Panc1 (cell line): ENCODE measurements around the gene SLX9. TPM values are rescaled to one million over a fixed set of nuclear protein-coding genes. Genes with fewer than 3 reads are reported as not detected.

Source experiments
- ATAC-seq: fragments of 200-7000 bp; cut with Tn5 transposase; 2 replicates; pipeline ENCODE4 v1.9.1; 2020; ENCODE audit warnings: mild to moderate bottlenecking, moderate library complexity
- BruUV-seq: library from RNA; stranded (reverse); fragments of 400-500 nt; replicated peaks from 2 replicates; lab custom pipeline; 2021; lab: Mats Ljungman, UMichigan
- CTCF ChIA-PET: fragments of 300-600 bp; sonication (Branson Sonifier 250); formaldehyde crosslinking; loops from one replicate; lab custom pipeline; 2022; ENCODE audit warnings: antibody characterized with exemption; lab: Charles Lee
- POLR2A ChIA-PET: fragments of 300-600 bp; sonication (Branson Sonifier 250); formaldehyde crosslinking; loops from one replicate; lab custom pipeline; 2022; ENCODE audit warnings: antibody characterized with exemption; lab: Charles Lee
- DNase-seq: peaks from one replicate; pipeline ENCODE4 v3.0.0-alpha.2; 2010; ENCODE audit warnings: low read depth, low spot score
- H3K27ac ChIP-seq: 2 replicates; pipeline ENCODE4 v1.5.1; 2011; ENCODE audit warnings: mild to moderate bottlenecking, low read length, inconsistent platforms
- H3K27me3 ChIP-seq: fragments of 200-500 bp; sonication (Bioruptor generic); 2 replicates; pipeline ENCODE4 v1.6.0; 2014; ENCODE audit warnings: low read length, inconsistent platforms; ENCODE audit not compliant: control insufficient read depth, insufficient read depth
- H3K36me3 ChIP-seq: fragments of 200-500 bp; sonication (Bioruptor generic); 2 replicates; pipeline ENCODE4 v1.5.1; 2014; ENCODE audit warnings: inconsistent platforms, mild to moderate bottlenecking, low read length, moderate library complexity; ENCODE audit not compliant: control insufficient read depth, insufficient read depth
- H3K4me1 ChIP-seq: 2 replicates; pipeline ENCODE4 v1.5.1; 2011; ENCODE audit warnings: inconsistent platforms, mild to moderate bottlenecking, low read length, moderate library complexity; ENCODE audit not compliant: control insufficient read depth, insufficient read depth
- H3K4me3 ChIP-seq, 2 experiments: 2 replicates each; pipeline ENCODE4 v1.5.1; 2011 to 2012; ENCODE audit warnings: low read depth in 2 of 2, low read length in 2 of 2, mild to moderate bottlenecking in 2 of 2, inconsistent platforms in 1 of 2, moderate library complexity in 1 of 2
- H3K9me3 ChIP-seq: fragments of 200-500 bp; sonication (Bioruptor generic); 2 replicates; pipeline ENCODE4 v1.5.1; 2014; ENCODE audit warnings: low read depth, mild to moderate bottlenecking, inconsistent platforms, low read length, moderate library complexity; ENCODE audit not compliant: control insufficient read depth, insufficient read depth
- POLR2AphosphoS5 ChIP-seq: IDR thresholded peaks from 2 replicates; pipeline ENCODE4 v1.6.1; 2012; ENCODE audit warnings: mild to moderate bottlenecking, low read depth, low read length, moderate library complexity
- REST ChIP-seq, 2 experiments: IDR thresholded peaks; 2 replicates each; pipeline ENCODE4 v1.6.1; 2011 to 2012; ENCODE audit warnings: low read depth in 2 of 2, control low read depth in 1 of 2, low read length in 1 of 2, mild to moderate bottlenecking in 1 of 2, moderate library complexity in 1 of 2; ENCODE audit not compliant: insufficient read depth in 1 of 2
- SIN3A ChIP-seq: IDR thresholded peaks from 2 replicates; pipeline ENCODE4 v1.6.1; 2012; ENCODE audit warnings: low read depth, mild to moderate bottlenecking, low read length, moderate library complexity, borderline replicate concordance; ENCODE audit not compliant: insufficient read depth
- TCF7L2 ChIP-seq: IDR thresholded peaks from 2 replicates; pipeline ENCODE4 v1.6.1; 2011; ENCODE audit warnings: mild to moderate bottlenecking, low read depth, low read length, inconsistent platforms
- in situ Hi-C: cut with HindIII; loops from 2 replicates; pipeline ENCODE4 v1.10.0; 2016; ENCODE audit warnings: low sequenced_read_pairs, low pct_unique_long_range_greater_than_20kb
- intact Hi-C: fragments of 100-400 bp; cut with micrococcal nuclease; formaldehyde crosslinking; loops from one replicate; pipeline ENCODE4 v1.10.0; 2022; ENCODE audit not compliant: unreplicated experiment
- total RNA-seq: library from RNA; stranded (reverse); gene quantifications from one replicate; pipeline ENCODE4 v1.2.1, GENCODE V29; 2021; ENCODE audit not compliant: unreplicated experiment
- TF ChIP-seq, protein P1 (sequence below): fragments of 450-650 bp; IDR thresholded peaks from 2 replicates; pipeline ENCODE4 v1.5.1; 2017; ENCODE audit warnings: mild to moderate bottlenecking

Gene SLX9
- total RNA-seq, 1 experiment from 2014 or later = 50.9 TPM

DNA sequence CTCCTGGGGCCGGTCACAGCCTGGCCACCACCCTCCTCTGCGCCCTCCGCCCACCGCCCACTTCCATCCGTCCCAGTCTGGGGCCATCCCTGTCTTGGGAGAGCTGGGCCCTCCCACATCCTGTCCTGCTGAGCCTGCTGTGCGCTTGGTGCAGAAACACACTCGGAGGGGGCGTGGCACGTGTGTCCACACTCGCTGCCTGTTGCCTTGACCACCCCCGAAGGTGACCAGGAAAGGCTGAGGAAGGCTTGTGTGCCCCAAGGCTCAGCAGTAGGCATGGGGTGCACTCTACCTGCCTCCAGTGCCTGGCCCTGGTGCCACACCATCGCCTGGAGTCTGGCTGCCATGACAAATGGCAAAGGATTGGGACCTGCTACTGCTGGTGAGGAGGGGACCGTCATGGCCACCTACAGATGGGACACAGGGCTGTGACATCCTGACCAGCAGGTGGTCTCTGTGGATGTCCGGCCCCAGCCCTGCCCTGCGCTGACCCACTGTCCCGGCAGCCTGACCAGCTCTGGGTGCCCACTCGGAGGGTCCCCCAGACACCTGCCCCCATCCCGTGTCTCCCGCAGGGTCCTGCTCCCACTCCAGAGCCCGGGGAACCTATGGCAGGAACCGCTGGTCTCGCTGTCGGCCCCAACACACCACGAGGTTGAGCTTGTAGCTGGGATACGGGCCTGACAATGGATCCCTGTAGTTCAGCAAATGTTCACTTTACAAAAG, 43.1 kb upstream of the SLX9 start:
- in situ Hi-C loops = no loop called here
- ATAC-seq (no peak), DNase-seq (no peak)
- Histone ChIP-seq H3K27me3 (no peaks in the 10 kb centered on the region), H3K4me1 (no peaks in the 10 kb centered on the region), H3K27ac (no peak overlapping the region), H3K4me3 (no peak overlapping the region), H3K36me3 (no peaks in the 10 kb centered on the region), H3K9me3 (no peaks in the 10 kb centered on the region)
- ChIA-PET CTCF (interaction anchor here (0.6 kb wide), 1 partner anchor 31 kb away, joined by 9 read pairs; no protein-coding TSS in a partner anchor), POLR2A (no interaction called here)
- intact Hi-C loops = no loop called here
- TF ChIP-seq TCF7L2 (no peak), REST (IDR thresholded peaks at IDR 0.05; ENCODE audit: insufficient read depth in 1 of 2, low read depth in 2 of 2, low read length in 1 of 2) (no peak), SIN3A (no peak), POLR2AphosphoS5 (no peak)
- TF ChIP-seq, protein P1, sequence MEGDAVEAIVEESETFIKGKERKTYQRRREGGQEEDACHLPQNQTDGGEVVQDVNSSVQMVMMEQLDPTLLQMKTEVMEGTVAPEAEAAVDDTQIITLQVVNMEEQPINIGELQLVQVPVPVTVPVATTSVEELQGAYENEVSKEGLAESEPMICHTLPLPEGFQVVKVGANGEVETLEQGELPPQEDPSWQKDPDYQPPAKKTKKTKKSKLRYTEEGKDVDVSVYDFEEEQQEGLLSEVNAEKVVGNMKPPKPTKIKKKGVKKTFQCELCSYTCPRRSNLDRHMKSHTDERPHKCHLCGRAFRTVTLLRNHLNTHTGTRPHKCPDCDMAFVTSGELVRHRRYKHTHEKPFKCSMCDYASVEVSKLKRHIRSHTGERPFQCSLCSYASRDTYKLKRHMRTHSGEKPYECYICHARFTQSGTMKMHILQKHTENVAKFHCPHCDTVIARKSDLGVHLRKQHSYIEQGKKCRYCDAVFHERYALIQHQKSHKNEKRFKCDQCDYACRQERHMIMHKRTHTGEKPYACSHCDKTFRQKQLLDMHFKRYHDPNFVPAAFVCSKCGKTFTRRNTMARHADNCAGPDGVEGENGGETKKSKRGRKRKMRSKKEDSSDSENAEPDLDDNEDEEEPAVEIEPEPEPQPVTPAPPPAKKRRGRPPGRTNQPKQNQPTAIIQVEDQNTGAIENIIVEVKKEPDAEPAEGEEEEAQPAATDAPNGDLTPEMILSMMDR = no peak
- BruUV-seq = no TSS peak

DNA sequence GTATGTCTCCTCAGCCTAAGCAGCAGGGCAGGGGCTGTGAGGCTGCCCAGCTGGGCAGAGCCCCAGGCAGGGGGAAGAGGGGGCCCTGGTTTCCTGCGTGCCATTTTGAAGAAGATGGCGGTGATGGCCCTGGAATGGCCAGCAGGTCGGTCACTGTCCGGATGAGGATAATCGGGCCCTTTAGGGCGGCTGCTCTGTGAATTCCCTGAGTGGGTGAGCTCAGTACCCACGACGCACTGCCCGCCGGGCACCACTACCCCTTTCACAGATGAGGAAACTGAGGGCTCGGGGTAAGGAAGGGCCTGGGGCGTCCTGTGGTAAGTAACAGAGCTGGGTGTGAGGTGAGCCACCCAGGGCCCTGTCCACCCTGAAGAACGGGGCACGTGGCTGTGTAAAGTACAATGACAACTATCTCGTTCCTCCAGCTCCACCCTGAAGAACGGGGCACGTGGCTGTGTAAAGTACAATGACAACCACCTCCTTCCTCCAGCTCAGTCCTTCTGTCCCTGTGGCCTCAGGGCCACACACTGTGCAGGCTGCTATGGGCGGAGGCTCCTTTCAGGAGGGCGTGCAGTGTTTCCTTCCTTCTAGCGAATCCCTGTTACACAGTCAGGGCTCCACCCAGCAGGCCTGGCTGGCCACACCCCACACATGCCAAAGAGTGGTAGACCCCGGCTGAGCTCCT, 42.4 kb upstream of the SLX9 start:
- DNase-seq (no peak), ATAC-seq (no peak)
- Histone ChIP-seq H3K36me3 (no peaks in the 10 kb centered on the region), H3K4me3 (no peak overlapping the region), H3K27ac (no peak overlapping the region), H3K27me3 (no peaks in the 10 kb centered on the region), H3K4me1 (no peaks in the 10 kb centered on the region), H3K9me3 (no peaks in the 10 kb centered on the region)
- in situ Hi-C loops (no loop called here), intact Hi-C loops (no loop called here)
- no TSS peak for BruUV-seq
- ChIA-PET CTCF (interaction anchor here (0.6 kb wide), 1 partner anchor 35 kb away, joined by 5 read pairs; no protein-coding TSS in a partner anchor), POLR2A (no interaction called here)
- TF ChIP-seq, protein P1 = no peak
- TF ChIP-seq TCF7L2 = no peak
- TF ChIP-seq REST (IDR thresholded peaks at IDR 0.05; ENCODE audit: insufficient read depth in 1 of 2, low read depth in 2 of 2, low read length in 1 of 2) = no peak
- TF ChIP-seq POLR2AphosphoS5 = no peak
- no peak for TF ChIP-seq SIN3A
